Peyer's patch (tissue), 4 donors: ENCODE results near the gene EXOC4. TPM values are rescaled to one million over a fixed set of nuclear protein-coding genes. Genes with fewer than 3 reads are reported as not detected.

Experiments
- DNase-seq, 3 donors: peaks; one replicate each; pipeline ENCODE4 v3.0.0-alpha.2; 2017 to 2019
- H3K27ac ChIP-seq, 4 donors: fragments of 200-600 bp; sonication (generic); one replicate each; pipeline ENCODE4 v1.5.1; 2016 to 2019
- H3K27me3 ChIP-seq, 2 donors: fragments of 200-600 bp; sonication (generic); one replicate each; pipeline ENCODE4 v1.5.1; 2019
- H3K36me3 ChIP-seq, 3 donors: fragments of 200-600 bp; sonication (generic); one replicate each; pipeline ENCODE4 v1.5.1; 2016 to 2019
- H3K4me1 ChIP-seq, 4 donors: fragments of 200-600 bp; sonication (generic); one replicate each; pipeline ENCODE4 v1.5.1; 2016 to 2019
- H3K4me3 ChIP-seq, 4 donors: fragments of 200-600 bp; sonication (generic); 1 replicate in 3 of 4; 2 replicates in 1 of 4; pipeline ENCODE4 v1.5.1; 2016 to 2019; ENCODE audit warnings: mild to moderate bottlenecking in 1 of 4
- H3K9me3 ChIP-seq, 4 donors: fragments of 200-600 bp; sonication (generic); one replicate each; pipeline ENCODE4 v1.5.1; 2016 to 2019; ENCODE audit warnings: mild to moderate bottlenecking in 1 of 4
- CTCF ChIP-seq, 6 experiments: fragments of 450-650 bp in 4 of 6; fragments of 200-600 bp in 2 of 6; sonication (generic) in 1 of 6; IDR thresholded peaks; one replicate each; pipeline ENCODE4 v1.5.1; 2017 to 2019; ENCODE audit warnings: antibody characterized with exemption in 6 of 6, mild to moderate bottlenecking in 3 of 6, moderate library complexity in 1 of 6
- POLR2A ChIP-seq, 2 donors: fragments of 450-650 bp; IDR thresholded peaks; one replicate each; pipeline ENCODE4 v1.5.1; 2017; ENCODE audit warnings: antibody characterized with exemption in 2 of 2, mild to moderate bottlenecking in 2 of 2, moderate library complexity in 2 of 2
- total RNA-seq, 4 donors: library from RNA; depleted of rRNA; stranded (reverse); fragments of >200 nt; gene quantifications; one replicate each; pipeline ENCODE4 v1.1.0, GENCODE V29; 2016

EXOC4 gene
- total RNA-seq, 4 donors from 2014 or later, result 128 to 502 (median 141) TPM

GRCh38 chr7:133298080-133298479 lies 45.2 kb downstream of the EXOC4 start:
- H3K4me3 ChIP-seq, result no peak overlapping the region
- H3K36me3 ChIP-seq, result no peaks in the 10 kb centered on the region
- DNase-seq, result no peak
- TF ChIP-seq CTCF (IDR thresholded peaks at IDR 0.05), result no peak
- TF ChIP-seq POLR2A (IDR thresholded peaks at IDR 0.05), result no peak
- H3K9me3 ChIP-seq, result no peaks in the 10 kb centered on the region
- no peaks in the 10 kb centered on the region for H3K4me1 ChIP-seq
- H3K27ac ChIP-seq, result no peak overlapping the region
- no peaks in the 10 kb centered on the region for H3K27me3 ChIP-seq

- DNase-seq, result no peak
- Histone ChIP-seq H3K36me3 (no peaks in the 10 kb centered on the region), H3K27ac (no peak overlapping the region), H3K4me1 (no peaks in the 10 kb centered on the region), H3K4me3 (no peak overlapping the region), H3K9me3 (no peaks in the 10 kb centered on the region), H3K27me3 (no peaks in the 10 kb centered on the region)
- TF ChIP-seq POLR2A (IDR thresholded peaks at IDR 0.05), result no peak
- TF ChIP-seq CTCF (IDR thresholded peaks at IDR 0.05), result no peak
Observed at GRCh38 chr7:133299676-133300075, 46.8 kb downstream of the EXOC4 start.

- Histone ChIP-seq H3K4me3 (no peak overlapping the region), H3K27ac (no peak overlapping the region), H3K36me3 (no peaks in the 10 kb centered on the region), H3K27me3 (no peaks in the 10 kb centered on the region), H3K9me3 (no peaks in the 10 kb centered on the region), H3K4me1 (no peaks in the 10 kb centered on the region)
- no peak for DNase-seq
- TF ChIP-seq POLR2A (IDR thresholded peaks at IDR 0.05), result no peak
- no peak for TF ChIP-seq CTCF (IDR thresholded peaks at IDR 0.05)
Observed at GRCh38 chr7:133300088-133300487, 47.2 kb downstream of the EXOC4 start.

GRCh38 chr7:133300811-133301210 lies 47.9 kb downstream of the EXOC4 start:
- Histone ChIP-seq H3K4me1 (no peaks in the 10 kb centered on the region), H3K27ac (no peak overlapping the region), H3K4me3 (no peak overlapping the region), H3K9me3 (no peaks in the 10 kb centered on the region), H3K36me3 (peaks cover 0 to 1% (median 0%) of the 10 kb centered on the region in 3 donors), H3K27me3 (no peaks in the 10 kb centered on the region)
- DNase-seq, result no peak
- TF ChIP-seq POLR2A (IDR thresholded peaks at IDR 0.05) (no peak), CTCF (IDR thresholded peaks at IDR 0.05) (no peak)

- Histone ChIP-seq H3K9me3 (no peaks in the 10 kb centered on the region), H3K4me1 (no peaks in the 10 kb centered on the region), H3K27ac (no peak overlapping the region), H3K36me3 (peaks cover 0 to 8% (median 0%) of the 10 kb centered on the region in 3 donors), H3K27me3 (no peaks in the 10 kb centered on the region), H3K4me3 (no peak overlapping the region)
- DNase-seq, result no peak
- TF ChIP-seq CTCF (IDR thresholded peaks at IDR 0.05) (no peak), POLR2A (IDR thresholded peaks at IDR 0.05) (no peak)
Observed at GRCh38 chr7:133301444-133301843, 48.6 kb downstream of the EXOC4 start.

- H3K4me3 ChIP-seq, result no peak overlapping the region
- H3K4me1 ChIP-seq, result no peaks in the 10 kb centered on the region
- no peak overlapping the region for H3K27ac ChIP-seq
- no peaks in the 10 kb centered on the region for H3K27me3 ChIP-seq
- H3K36me3 ChIP-seq, result peaks cover 0 to 21% (median 0%) of the 10 kb centered on the region in 3 donors
- H3K9me3 ChIP-seq, result no peaks in the 10 kb centered on the region
- TF ChIP-seq CTCF (IDR thresholded peaks at IDR 0.05), result no peak
- TF ChIP-seq POLR2A (IDR thresholded peaks at IDR 0.05), result no peak
- DNase-seq, result no peak
Observed at GRCh38 chr7:133303372-133303771, 50.5 kb downstream of the EXOC4 start.
